GM12874 (cell line): ENCODE measurements around the gene SVOPL.

Experiments used
- TF ChIP-seq, protein P1 (sequence below): IDR thresholded peaks from 2 replicates; pipeline ENCODE4 v1.5.1; 2011; ENCODE audit warnings: low read depth, mild to moderate bottlenecking, control low read depth, low read length, moderate library complexity; ENCODE audit not compliant: insufficient read depth

The SVOPL gene

DNA sequence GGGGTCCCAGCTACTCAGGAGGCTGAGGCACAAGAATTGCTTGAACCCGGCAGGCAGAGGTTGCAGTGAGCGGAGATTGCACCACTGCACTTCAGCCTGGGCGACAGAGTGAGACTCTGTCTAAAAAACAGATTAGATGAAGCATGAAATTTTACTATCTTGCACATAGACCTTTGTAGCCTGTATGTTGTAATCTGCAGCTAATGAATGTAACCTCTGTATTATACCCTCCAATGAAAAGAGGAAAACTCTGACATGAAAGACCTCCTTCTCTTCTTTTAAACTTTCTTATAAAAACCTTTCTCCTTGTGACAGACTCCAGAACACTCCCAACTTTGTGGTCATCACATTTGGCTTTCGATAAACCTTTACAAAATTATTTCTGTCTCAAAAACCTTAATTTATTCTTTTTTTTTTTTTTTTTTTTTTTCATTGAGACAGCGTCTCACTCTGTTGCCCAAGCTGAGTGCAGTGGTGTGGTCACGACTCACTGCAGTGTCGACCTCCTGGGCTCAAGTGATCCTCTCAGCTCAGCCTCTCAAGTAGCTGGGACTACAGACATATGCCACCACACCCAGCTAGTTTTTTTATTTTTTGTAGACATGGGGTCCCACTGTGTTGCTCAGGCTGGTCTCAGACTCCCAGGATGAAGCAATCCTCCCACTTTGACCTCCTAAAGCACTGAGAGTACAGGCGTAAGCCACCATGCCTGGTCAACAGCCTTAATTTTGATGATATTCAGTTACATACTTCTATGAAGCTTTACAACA is 97.4 kb downstream of the SVOPL start:
- TF ChIP-seq, protein P1, sequence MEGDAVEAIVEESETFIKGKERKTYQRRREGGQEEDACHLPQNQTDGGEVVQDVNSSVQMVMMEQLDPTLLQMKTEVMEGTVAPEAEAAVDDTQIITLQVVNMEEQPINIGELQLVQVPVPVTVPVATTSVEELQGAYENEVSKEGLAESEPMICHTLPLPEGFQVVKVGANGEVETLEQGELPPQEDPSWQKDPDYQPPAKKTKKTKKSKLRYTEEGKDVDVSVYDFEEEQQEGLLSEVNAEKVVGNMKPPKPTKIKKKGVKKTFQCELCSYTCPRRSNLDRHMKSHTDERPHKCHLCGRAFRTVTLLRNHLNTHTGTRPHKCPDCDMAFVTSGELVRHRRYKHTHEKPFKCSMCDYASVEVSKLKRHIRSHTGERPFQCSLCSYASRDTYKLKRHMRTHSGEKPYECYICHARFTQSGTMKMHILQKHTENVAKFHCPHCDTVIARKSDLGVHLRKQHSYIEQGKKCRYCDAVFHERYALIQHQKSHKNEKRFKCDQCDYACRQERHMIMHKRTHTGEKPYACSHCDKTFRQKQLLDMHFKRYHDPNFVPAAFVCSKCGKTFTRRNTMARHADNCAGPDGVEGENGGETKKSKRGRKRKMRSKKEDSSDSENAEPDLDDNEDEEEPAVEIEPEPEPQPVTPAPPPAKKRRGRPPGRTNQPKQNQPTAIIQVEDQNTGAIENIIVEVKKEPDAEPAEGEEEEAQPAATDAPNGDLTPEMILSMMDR = no peak

DNA sequence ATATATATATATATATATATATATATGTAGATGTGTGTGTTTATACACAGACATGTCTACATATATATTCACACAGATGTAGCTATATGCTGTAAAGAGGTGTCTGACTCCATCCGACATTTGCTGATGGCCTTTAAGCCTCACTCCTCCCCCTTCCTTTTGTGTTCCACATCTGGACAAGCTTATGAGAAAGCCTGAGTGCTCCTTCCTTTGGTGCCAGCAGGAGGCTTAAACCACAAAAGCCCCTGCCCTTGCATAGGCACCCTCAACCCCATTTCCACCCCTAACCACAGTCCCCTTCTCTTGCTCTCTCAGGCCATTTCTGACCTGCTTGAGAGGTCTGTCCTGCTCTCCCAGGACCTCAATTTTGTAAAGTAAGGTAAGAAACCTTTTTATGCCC is 98.7 kb downstream of the SVOPL start:
- TF ChIP-seq, protein P1 = no peak

DNA sequence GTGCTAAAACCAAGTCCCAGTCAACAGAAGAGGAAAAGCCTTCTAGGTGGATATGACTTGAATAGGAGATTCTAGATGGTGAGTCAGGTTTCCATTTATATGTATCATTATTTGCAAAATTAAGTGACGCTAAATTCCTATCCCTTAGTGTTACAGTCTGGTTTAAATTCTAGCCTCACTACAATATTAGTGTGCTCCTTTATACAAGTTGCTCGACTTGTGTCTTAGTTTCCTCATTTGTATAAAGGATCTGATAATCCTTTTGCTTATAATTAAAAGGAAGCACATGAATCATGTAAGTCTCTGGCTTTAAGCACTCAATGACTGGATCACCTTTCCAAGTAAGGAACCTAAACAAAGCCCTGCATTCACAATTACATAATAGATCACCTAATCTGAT is 105.7 kb downstream of the SVOPL start:
- TF ChIP-seq, protein P1 = no peak

DNA sequence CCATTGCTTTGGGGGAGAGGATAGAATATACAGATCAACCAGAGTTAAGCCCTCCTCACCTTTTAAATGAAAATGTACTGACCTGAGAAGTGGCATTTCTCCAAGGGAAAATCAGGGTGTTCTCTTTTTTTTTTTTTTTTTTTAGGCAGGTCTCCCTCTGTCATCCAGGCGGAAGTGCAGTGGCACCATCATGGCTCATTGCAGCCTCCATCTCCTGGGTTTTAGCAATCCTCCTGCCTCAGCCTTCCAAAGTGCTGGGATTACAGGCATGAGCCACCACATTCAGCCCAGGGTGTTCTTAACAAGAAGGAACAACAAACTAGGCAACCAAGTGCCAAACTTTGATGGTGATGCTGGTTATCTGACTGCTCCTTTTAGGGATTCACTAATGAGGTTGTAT is 111.0 kb downstream of the SVOPL start:
- TF ChIP-seq, protein P1 = no peak

DNA sequence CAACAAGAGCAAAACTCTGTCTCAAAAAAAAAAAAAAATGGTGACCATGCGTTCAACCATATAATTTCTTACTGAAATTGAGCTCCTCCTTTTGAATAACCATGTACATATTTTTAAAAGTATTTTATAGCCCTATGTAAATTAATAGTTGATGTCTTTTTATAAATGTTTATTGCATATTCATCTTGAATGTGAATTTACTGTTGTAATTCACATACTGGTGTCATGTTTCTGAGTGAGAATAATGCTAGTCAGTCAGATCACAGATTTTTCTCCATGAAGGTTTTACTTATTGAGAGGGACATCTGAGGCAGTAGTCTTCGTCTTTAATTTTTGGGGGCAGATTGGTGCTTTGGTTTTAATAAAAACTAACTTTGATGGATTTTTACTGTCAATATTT is 112.2 kb downstream of the SVOPL start:
- TF ChIP-seq, protein P1 = no peak

DNA sequence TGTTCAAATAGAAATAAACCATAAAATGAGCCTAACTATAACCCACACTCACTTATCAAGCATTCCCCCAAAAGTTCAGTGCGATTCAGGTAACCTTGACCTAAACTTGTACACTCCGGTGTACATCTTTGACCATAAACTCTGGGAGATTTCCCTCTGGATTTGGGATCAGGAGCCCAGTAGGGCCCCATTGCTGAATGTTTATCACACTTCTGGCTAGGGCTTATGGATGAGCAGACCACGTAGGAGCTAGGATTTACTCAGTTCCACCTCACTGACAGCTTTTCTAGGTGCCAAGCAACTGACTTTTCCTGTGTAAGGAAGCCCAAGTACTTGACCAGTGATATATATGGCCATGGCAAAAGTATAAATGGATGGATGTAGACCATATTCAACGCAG is 113.7 kb downstream of the SVOPL start:
- TF ChIP-seq, protein P1 = no peak

DNA sequence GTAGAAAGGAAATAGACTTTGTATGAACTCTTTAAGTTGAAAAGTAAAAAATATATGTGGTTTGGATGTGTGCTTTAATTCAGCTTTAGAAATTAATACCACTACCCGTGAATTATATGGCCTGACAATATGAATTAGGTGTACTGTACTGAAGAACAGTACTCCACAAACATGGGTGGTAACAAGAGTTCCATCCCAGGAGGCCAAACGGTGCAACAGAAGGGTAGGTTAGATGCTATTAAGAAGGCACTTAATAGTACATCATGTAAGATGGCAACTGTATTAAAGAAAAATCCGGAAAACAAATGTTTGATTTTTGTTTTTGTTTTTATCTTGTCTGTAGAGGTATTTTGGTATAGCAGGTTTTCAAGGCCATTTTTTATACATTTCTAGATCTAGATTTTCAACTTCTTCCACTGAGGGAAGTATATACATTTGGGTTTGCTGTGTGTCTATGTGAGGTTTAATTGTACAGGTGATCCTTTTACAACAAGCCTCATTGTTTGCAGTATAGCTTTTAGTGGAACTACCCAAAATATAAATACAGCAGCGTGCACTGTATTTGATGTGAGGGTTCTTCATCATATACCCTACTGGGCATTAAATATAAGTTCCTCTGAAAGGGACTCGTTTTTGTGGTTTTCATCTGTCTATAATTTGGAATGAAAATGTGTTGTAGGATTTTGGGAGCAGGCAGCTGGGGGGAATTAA is 115.7 kb downstream of the SVOPL start:
- TF ChIP-seq, protein P1 = no peak
